Activated T-cell treated with anti-CD3 and anti-CD28 coated beads, Interleukin-2, amount 50 U/mL, for 4 hours (primary cell): ENCODE results near the gene GLI1. TPM values are rescaled to one million over a fixed set of nuclear protein-coding genes. Genes with fewer than 3 reads are reported as not detected.
"Not testable (repeated sequence)": the region's sequence is repeated elsewhere in the genome, so short reads cannot be mapped to it uniquely, and the experiment has no call there.

ENCODE experiments used
- ATAC-seq, 2 donors: fragments of 200-7000 bp; cut with Tn5 transposase; one replicate each; pipeline ENCODE4 v1.10.0; 2021
- DNase-seq: peaks from one replicate; pipeline ENCODE4 v3.0.0-alpha.2; 2020
- H3K27me3 Mint-ChIP-seq: one replicate; pipeline ENCODE4 v1.8.0; 2021; ENCODE audit warnings: low read depth, mixed read lengths
- H3K36me3 Mint-ChIP-seq: one replicate; pipeline ENCODE4 v1.8.0; 2022; ENCODE audit warnings: mixed read lengths; ENCODE audit not compliant: insufficient read depth
- H3K4me1 Mint-ChIP-seq: one replicate; pipeline ENCODE4 v1.8.0; 2021; ENCODE audit warnings: low read depth, mixed read lengths
- H3K4me3 Mint-ChIP-seq: one replicate; pipeline ENCODE4 v1.8.0; 2021; ENCODE audit warnings: mild to moderate bottlenecking, moderate library complexity, mixed read lengths
- H3K9me3 Mint-ChIP-seq: one replicate; pipeline ENCODE4 v1.8.0; 2021; ENCODE audit warnings: mixed read lengths
- total RNA-seq, 3 donors: library from RNA; stranded (reverse); gene quantifications; one replicate each; pipeline ENCODE4 v1.2.1, GENCODE V29; 2021

GLI1 gene
- 1 to 10 TPM in 1 of 3 donors, under 1 TPM in 2; 0.46 to 1.7 (median 0.65) TPM for total RNA-seq

- ATAC-seq (no peak), DNase-seq (no peak)
- Mint-ChIP-seq H3K27me3 (peaks cover 10% of the 10 kb centered on the region), H3K4me3 (peak within 1 kb of the TSS; percentile 93), H3K4me1 (peaks cover 44% of the 10 kb centered on the region), H3K9me3 (no peaks in the 10 kb centered on the region), H3K36me3 (no peaks in the 10 kb centered on the region)
Observed at GRCh38 chr12:57459750-57460467, at the start of gene GLI1. TSS of gene GLI1 (plus strand) at chr12:57459785. CDS start at chr12:57463692, 3,907 bp downstream.

DNA sequence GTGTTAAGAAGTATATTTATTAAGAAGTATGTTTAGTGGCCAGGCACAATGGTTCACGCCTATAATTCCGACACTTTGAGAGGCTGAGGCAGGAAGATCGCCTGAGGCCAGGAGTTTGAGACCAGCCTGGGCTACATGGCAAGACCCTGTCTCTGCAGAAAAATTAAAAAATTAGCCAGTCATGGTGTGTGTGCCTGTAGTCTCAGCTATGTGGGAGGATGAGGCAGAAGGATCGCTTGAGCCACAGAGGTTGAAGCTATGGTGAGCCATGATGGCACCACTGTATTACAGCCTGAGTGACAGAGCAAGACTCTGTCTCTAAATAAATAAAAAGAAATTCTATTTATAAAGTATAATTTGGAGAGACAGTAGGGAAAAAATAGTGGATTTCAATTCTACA lies 49.1 kb upstream of the GLI1 start:
- DNase-seq (no peak), ATAC-seq (no peak)
- H3K36me3 Mint-ChIP-seq: peaks cover 4% of the 10 kb centered on the region
- peaks cover 29% of the 10 kb centered on the region for H3K4me1 Mint-ChIP-seq
- no peaks in the 10 kb centered on the region for H3K9me3 Mint-ChIP-seq
- H3K27me3 Mint-ChIP-seq: no peaks in the 10 kb centered on the region
- no peak overlapping the region for H3K4me3 Mint-ChIP-seq

DNA sequence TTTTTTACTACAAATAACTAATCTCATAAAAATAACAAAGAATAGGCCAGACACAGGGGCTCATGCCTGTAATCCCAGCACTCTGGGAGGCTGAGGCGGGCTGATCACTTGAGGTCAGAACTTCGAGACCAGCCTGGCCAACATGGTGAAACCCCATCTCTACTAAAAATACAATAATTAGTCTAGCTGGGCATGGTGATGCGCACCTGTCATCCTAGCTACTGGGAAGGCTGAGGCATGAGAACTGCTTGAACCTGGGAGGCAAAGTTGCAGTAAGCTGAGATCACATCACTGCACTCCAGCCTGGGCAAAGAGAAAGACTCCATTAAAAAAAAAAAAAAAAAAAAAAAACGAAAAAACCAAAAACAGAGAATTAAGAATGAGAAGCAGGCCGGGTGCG lies 45.4 kb upstream of the GLI1 start:
- ATAC-seq, H3K9me3 Mint-ChIP-seq, H3K4me3 Mint-ChIP-seq, DNase-seq, H3K27me3 Mint-ChIP-seq: not testable (repeated sequence)
- Mint-ChIP-seq H3K36me3 (peaks cover 11% of the 10 kb centered on the region), H3K4me1 (peaks cover 42% of the 10 kb centered on the region)

- ATAC-seq: no peak
- Mint-ChIP-seq H3K9me3 (no peaks in the 10 kb centered on the region), H3K36me3 (peaks cover 11% of the 10 kb centered on the region), H3K4me3 (no peak overlapping the region), H3K27me3 (no peaks in the 10 kb centered on the region), H3K4me1 (peaks cover 43% of the 10 kb centered on the region)
- no peak for DNase-seq
Observed at GRCh38 chr12:57415088-57415487, 44.5 kb upstream of the GLI1 start.

DNA sequence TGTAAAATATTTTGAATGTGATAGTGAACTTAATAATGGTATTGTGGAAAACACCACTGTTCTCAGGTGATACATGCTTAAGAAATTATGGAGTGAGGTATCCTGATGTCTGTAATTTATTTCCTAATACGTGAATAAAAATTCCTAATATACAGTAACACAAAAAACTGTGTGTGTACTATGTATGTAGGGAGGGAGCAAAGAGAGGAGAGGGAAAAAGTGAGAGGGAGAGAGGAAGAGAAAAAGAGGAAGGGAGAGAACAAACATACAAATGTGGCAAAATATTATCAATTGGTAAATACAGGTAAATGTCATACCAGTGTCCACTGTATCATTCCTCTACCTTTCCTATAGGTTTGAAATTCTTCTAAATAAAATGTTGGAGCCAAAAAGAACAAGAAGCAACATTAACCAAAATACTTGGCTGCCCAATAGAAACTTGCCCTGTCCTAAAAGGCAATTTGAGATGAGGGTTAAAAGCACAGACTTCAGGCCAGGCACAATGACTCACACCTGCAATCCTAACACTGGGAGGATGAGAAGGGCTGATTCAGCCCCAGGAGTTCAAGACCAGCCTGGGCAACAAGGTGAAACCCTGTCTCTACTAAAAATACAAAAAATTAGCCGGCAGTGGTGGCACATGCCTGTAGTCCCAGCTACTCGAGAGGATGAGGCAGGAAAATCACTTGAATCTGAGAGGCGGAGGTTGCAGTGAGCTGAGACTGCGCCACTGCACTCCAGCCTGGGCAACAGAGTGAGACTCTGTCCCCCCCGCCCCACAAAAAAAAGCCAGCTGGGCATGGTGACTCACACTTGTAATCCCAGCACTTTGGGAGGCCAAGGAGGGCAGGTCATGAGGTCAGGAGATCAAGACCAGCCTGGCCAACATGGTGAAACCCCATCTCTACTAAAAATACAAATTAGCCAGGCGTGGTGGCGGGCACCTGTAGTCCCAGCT lies 43.3 kb upstream of the GLI1 start:
- no peak overlapping the region for H3K4me3 Mint-ChIP-seq
- no peaks in the 10 kb centered on the region for H3K27me3 Mint-ChIP-seq
- H3K4me1 Mint-ChIP-seq: peaks cover 43% of the 10 kb centered on the region
- H3K9me3 Mint-ChIP-seq: no peaks in the 10 kb centered on the region
- peaks cover 18% of the 10 kb centered on the region for H3K36me3 Mint-ChIP-seq
- DNase-seq (no peak), ATAC-seq (no peak)

GRCh38 chr12:57418255-57418654 lies 41.3 kb upstream of the GLI1 start:
- no peaks in the 10 kb centered on the region for H3K9me3 Mint-ChIP-seq
- no peak overlapping the region for H3K4me3 Mint-ChIP-seq
- H3K27me3 Mint-ChIP-seq: no peaks in the 10 kb centered on the region
- peaks cover 16% of the 10 kb centered on the region for H3K36me3 Mint-ChIP-seq
- ATAC-seq (no peak), DNase-seq (no peak)
- H3K4me1 Mint-ChIP-seq: peaks cover 39% of the 10 kb centered on the region

- Mint-ChIP-seq H3K36me3 (peaks cover 18% of the 10 kb centered on the region), H3K4me3 (no peak overlapping the region), H3K9me3 (no peaks in the 10 kb centered on the region), H3K27me3 (no peaks in the 10 kb centered on the region), H3K4me1 (peaks cover 40% of the 10 kb centered on the region)
- DNase-seq (no peak), ATAC-seq (no peak)
Observed at GRCh38 chr12:57419495-57419894, 40.1 kb upstream of the GLI1 start.

DNA sequence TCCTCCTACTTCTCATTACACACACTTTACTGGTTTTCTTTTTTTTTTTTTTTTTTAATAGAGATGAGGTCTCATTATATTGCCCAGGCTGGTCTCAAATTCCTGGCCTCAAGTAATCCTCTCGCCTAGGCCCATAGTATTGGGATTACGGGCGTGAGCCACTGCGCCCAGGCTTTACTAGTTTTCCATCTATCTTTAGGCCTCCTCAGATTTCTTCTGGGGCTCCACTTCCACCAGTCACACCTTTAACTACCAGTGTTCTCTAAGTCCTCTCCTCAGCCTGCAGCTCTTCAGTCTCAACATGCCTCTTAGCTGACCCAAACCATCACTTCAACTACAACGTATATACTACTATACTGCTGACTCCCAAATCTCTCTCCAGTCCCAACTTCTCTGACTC lies 39.1 kb upstream of the GLI1 start:
- H3K9me3 Mint-ChIP-seq: no peaks in the 10 kb centered on the region
- no peak overlapping the region for H3K4me3 Mint-ChIP-seq
- H3K36me3 Mint-ChIP-seq: peaks cover 19% of the 10 kb centered on the region
- no peak for DNase-seq
- no peaks in the 10 kb centered on the region for H3K27me3 Mint-ChIP-seq
- no peak for ATAC-seq
- H3K4me1 Mint-ChIP-seq: peaks cover 36% of the 10 kb centered on the region

- not testable (repeated sequence) for H3K36me3 Mint-ChIP-seq, ATAC-seq, H3K27me3 Mint-ChIP-seq, DNase-seq, H3K4me3 Mint-ChIP-seq, H3K9me3 Mint-ChIP-seq
- H3K4me1 Mint-ChIP-seq: peaks cover 39% of the 10 kb centered on the region
Observed at GRCh38 chr12:57426948-57427347, 32.6 kb upstream of the GLI1 start.

- H3K36me3 Mint-ChIP-seq: peaks cover 3% of the 10 kb centered on the region
- H3K9me3 Mint-ChIP-seq: no peaks in the 10 kb centered on the region
- H3K4me1 Mint-ChIP-seq: peaks cover 37% of the 10 kb centered on the region
- H3K27me3 Mint-ChIP-seq: no peaks in the 10 kb centered on the region
- ATAC-seq: no peak
- H3K4me3 Mint-ChIP-seq: peak overlapping the region; percentile 99
- no peak for DNase-seq
Observed at GRCh38 chr12:57428965-57429364, 30.6 kb upstream of the GLI1 start.

DNA sequence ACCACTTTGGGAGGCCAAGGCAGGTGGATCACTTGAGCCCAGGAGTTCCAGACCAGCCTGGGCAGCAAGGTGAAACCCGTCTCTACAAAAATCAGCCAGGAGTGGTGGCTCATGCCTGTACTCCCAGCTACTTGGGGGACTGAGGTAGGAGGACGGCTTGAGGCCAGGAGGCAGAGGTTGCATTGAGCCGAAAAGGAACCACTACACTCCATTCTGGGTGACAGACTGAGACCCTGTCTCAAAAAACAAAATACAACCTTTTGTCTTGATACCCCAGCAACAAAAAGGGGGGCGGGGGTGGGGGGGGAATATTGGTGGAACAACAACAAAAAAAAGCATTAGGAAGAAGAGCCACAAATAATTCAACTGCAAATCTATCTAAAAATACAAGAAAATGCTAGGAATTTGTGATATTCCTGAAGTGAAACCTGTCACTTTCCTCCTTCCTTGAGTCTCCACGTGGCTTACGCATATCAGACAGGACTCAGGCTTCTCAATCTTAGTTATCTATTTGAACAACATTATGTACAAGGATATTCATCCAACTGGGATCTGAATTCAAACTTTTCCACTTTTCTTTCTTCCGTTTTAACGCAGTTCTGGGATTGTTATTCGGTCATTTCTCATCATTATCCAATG lies 30.0 kb upstream of the GLI1 start:
- Mint-ChIP-seq H3K9me3 (no peaks in the 10 kb centered on the region), H3K36me3 (no peaks in the 10 kb centered on the region), H3K4me1 (peaks cover 35% of the 10 kb centered on the region), H3K4me3 (peak overlapping the region; percentile 99), H3K27me3 (no peaks in the 10 kb centered on the region)
- ATAC-seq: no peak
- DNase-seq: no peak

- ATAC-seq: peak; percentile 64 to 69
- Mint-ChIP-seq H3K9me3 (no peaks in the 10 kb centered on the region), H3K4me1 (peaks cover 38% of the 10 kb centered on the region)
Observed at GRCh38 chr12:57430112-57430930, 29.3 kb upstream of the GLI1 start.

DNA sequence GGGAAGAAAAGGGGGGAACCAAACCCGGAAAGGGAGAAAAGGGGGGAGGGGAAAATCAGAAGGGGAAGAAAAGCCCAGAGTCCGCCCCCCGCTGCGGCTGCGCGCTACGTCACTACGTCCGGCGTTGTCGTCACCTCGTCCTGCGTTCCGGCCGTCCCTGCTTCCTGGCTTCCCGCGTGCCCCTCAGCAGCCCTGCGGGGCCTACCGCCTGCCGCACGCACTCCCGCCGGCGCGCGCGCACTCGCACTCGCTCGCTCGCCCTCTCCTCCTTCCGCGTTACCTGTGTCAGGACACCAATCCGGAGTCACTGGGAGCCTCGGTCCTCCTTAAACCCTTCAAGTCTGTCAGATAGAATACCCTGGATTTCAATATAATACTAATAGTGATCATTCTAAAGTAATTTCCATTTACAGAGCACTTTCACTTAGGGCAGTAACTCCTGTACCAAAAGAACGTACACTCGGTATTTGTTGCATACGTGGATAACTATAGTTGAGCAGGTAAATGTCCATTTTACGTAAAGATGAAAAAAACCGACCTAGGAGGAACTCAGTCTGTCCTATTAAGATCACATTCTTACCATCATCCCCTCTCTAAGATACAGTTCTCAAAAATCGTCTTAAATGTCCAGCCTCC lies 28.5 kb upstream of the GLI1 start, which contains the start of gene R3HDM2:
Gene R3HDM2 (minus strand): TSS at position 113 of the 636 bp plus-strand sequence. CDS start 120,615 bp downstream, outside the sequence.
- no peaks in the 10 kb centered on the region for H3K36me3 Mint-ChIP-seq
- peaks cover 37% of the 10 kb centered on the region for H3K4me1 Mint-ChIP-seq
- peak within 1 kb of the TSS; percentile 99 for H3K4me3 Mint-ChIP-seq
- H3K9me3 Mint-ChIP-seq: no peaks in the 10 kb centered on the region
- DNase-seq: peak; percentile 96
- peak; percentile 94 to 97 for ATAC-seq
- H3K27me3 Mint-ChIP-seq: no peaks in the 10 kb centered on the region

More at GRCh38 chr12:57430112-57430930, 29.3 kb upstream of the GLI1 start:
- H3K27me3 Mint-ChIP-seq: no peaks in the 10 kb centered on the region
- peak overlapping the region; percentile 99 for H3K4me3 Mint-ChIP-seq
- DNase-seq: peak; percentile 32
- no peaks in the 10 kb centered on the region for H3K36me3 Mint-ChIP-seq
